Coronary artery (tissue), 2 donors: ENCODE results near the gene NUAK1.

Source experiments
- DNase-seq: peaks from one replicate; pipeline ENCODE4 v3.0.0-alpha.2; 2017; ENCODE audit warnings: low spot score
- H3K27ac ChIP-seq, 2 donors: fragments of 200-600 bp; sonication (generic); one replicate each; pipeline ENCODE4 v1.5.1; 2016 to 2019
- H3K4me3 ChIP-seq: fragments of 200-600 bp; sonication (generic); 2 replicates; pipeline ENCODE4 v1.5.1; 2016; ENCODE audit warnings: mild to moderate bottlenecking, moderate library complexity
- CTCF ChIP-seq: fragments of 200-600 bp; sonication (generic); IDR thresholded peaks from one replicate; pipeline ENCODE4 v1.5.1; 2019; ENCODE audit warnings: antibody characterized with exemption

The NUAK1 gene

GRCh38 chr12:106136263-106136662 lies 2.5 kb downstream of the NUAK1 start:
- Histone ChIP-seq H3K4me3 (peak overlapping the region; percentile 77), H3K27ac (peak overlapping the region; percentile 97 to 98)
- DNase-seq = peak; percentile 89
- peak; percentile 82 for TF ChIP-seq CTCF

GRCh38 chr12:106135781-106136180 lies 3.0 kb downstream of the NUAK1 start:
- peak overlapping the region; percentile 97 to 98 for H3K27ac ChIP-seq
- DNase-seq = no peak
- no peak for TF ChIP-seq CTCF
- H3K4me3 ChIP-seq = peak overlapping the region; percentile 77

- peak overlapping the region; percentile 97 to 98 for H3K27ac ChIP-seq
- TF ChIP-seq CTCF = no peak
- DNase-seq = no peak
- H3K4me3 ChIP-seq = peak overlapping the region; percentile 77
Measured at GRCh38 chr12:106135075-106135474, 3.7 kb downstream of the NUAK1 start.

GRCh38 chr12:106134294-106134949 lies 4.3 kb downstream of the NUAK1 start:
- no peak for DNase-seq
- Histone ChIP-seq H3K4me3 (peak overlapping the region; percentile 77), H3K27ac (peak overlapping the region; percentile 97 to 98)
- no peak for TF ChIP-seq CTCF

- peak overlapping the region; percentile 77 for H3K4me3 ChIP-seq
Measured at GRCh38 chr12:106133136-106134087, 5.3 kb downstream of the NUAK1 start.

More at GRCh38 chr12:106133136-106134087, 5.3 kb downstream of the NUAK1 start:
- DNase-seq = no peak
- peak overlapping the region; percentile 18 to 97 for H3K27ac ChIP-seq
- no peak for TF ChIP-seq CTCF
